ENCODE measurements around the gene ULBP1. TPM values are rescaled to one million over a fixed set of nuclear protein-coding genes. Genes with fewer than 3 reads are reported as not detected.
"Not testable (repeated sequence)": the region's sequence is repeated elsewhere in the genome, so short reads cannot be mapped to it uniquely, and the experiment has no call there.

ULBP1 gene
- total RNA-seq, 4 donors from 2014 or later, result 0.07 to 0.27 TPM; not detected in 2

GRCh38 chr6:149939909-149940671, 23.7 kb upstream of the ULBP1 start:
- WGBS, 2 donors (ENCODE audit: low coverage in 1 of 2), result 18 to 26% methylated on average over 6 of the region's 6 CpGs
- Histone ChIP-seq H3K4me3 (no peak overlapping the region), H3K27me3 (peaks cover 84% of the 10 kb centered on the region), H3K4me1 (peaks cover 0 to 33% (median 21%) of the 10 kb centered on the region in 3 donors), H3K27ac (no peak overlapping the region), H3K36me3 (no peaks in the 10 kb centered on the region), H3K9me3 (no peaks in the 10 kb centered on the region)
- no peak for ATAC-seq
- TF ChIP-seq CTCF (IDR thresholded peaks at IDR 0.05) (no peak), POLR2A (IDR thresholded peaks at IDR 0.05) (no peak), POLR2AphosphoS5 (IDR thresholded peaks at IDR 0.05) (no peak), EP300 (IDR thresholded peaks at IDR 0.05) (no peak)

GRCh38 chr6:149940672-149940982, 23.1 kb upstream of the ULBP1 start:
- H3K27me3 ChIP-seq, result peaks cover 79% of the 10 kb centered on the region
- peaks cover 0 to 33% (median 21%) of the 10 kb centered on the region in 3 donors for H3K4me1 ChIP-seq
- WGBS, 2 donors (ENCODE audit: low coverage in 1 of 2), result 50% methylated on average over 1 of the region's 6 CpGs; no CpG with 5 or more reads in 1 of the 2 donors
- no peak overlapping the region for H3K4me3 ChIP-seq
- no peak overlapping the region for H3K27ac ChIP-seq
- no peaks in the 10 kb centered on the region for H3K36me3 ChIP-seq
- H3K9me3 ChIP-seq, result no peaks in the 10 kb centered on the region
- no peak for TF ChIP-seq EP300 (IDR thresholded peaks at IDR 0.05)
- TF ChIP-seq POLR2AphosphoS5 (IDR thresholded peaks at IDR 0.05), result no peak
- TF ChIP-seq POLR2A (IDR thresholded peaks at IDR 0.05), result no peak
- TF ChIP-seq CTCF (IDR thresholded peaks at IDR 0.05), result no peak
- ATAC-seq, result no peak

GRCh38 chr6:149941583-149942460, 21.9 kb upstream of the ULBP1 start, which contains the start of gene ULBP2:
Gene ULBP2 (plus strand): TSS chr6:149942014. CDS start chr6:149942073, 59 bp downstream.
- peak; percentile 89 for ATAC-seq
- Histone ChIP-seq H3K27me3 (peaks cover 67% of the 10 kb centered on the region), H3K27ac (peak within 1 kb of the TSS in 1 of 4 donors; percentile 30), H3K36me3 (no peaks in the 10 kb centered on the region), H3K4me3 (peak within 1 kb of the TSS; percentile 31 to 53), H3K4me1 (peaks cover 0 to 33% (median 21%) of the 10 kb centered on the region in 3 donors), H3K9me3 (no peaks in the 10 kb centered on the region)
- TF ChIP-seq POLR2AphosphoS5 (IDR thresholded peaks at IDR 0.05), result peak; percentile 39
- TF ChIP-seq EP300 (IDR thresholded peaks at IDR 0.05), result no peak
- WGBS, 2 donors (ENCODE audit: low coverage in 1 of 2), result 2% methylated on average over 31 of the region's 62 CpGs; no CpG with 5 or more reads in 1 of the 2 donors

- H3K9me3 ChIP-seq, result no peaks in the 10 kb centered on the region
- ATAC-seq, result no peak
- TF ChIP-seq POLR2AphosphoS5 (IDR thresholded peaks at IDR 0.05) (no peak), CTCF (IDR thresholded peaks at IDR 0.05) (no peak), POLR2A (IDR thresholded peaks at IDR 0.05) (no peak), EP300 (IDR thresholded peaks at IDR 0.05) (no peak)
- peaks cover 0 to 33% (median 21%) of the 10 kb centered on the region in 3 donors for H3K4me1 ChIP-seq
- H3K36me3 ChIP-seq, result no peaks in the 10 kb centered on the region
- 18 to 80% methylated on average over 1 to 7 of the region's 13 CpGs for WGBS, 2 donors (ENCODE audit: low coverage in 1 of 2)
- peak overlapping the region in 1 of 2 donors; percentile 53 for H3K4me3 ChIP-seq
- peaks cover 61% of the 10 kb centered on the region for H3K27me3 ChIP-seq
- no peak overlapping the region for H3K27ac ChIP-seq
Observed at GRCh38 chr6:149942461-149942829, 21.3 kb upstream of the ULBP1 start.

GRCh38 chr6:149943321-149943720, 20.4 kb upstream of the ULBP1 start:
- not testable (repeated sequence) for ATAC-seq, H3K27ac ChIP-seq, H3K4me3 ChIP-seq, H3K36me3 ChIP-seq, H3K9me3 ChIP-seq
- H3K4me1 ChIP-seq, result peaks cover 0 to 29% (median 18%) of the 10 kb centered on the region in 3 donors
- peaks cover 59% of the 10 kb centered on the region for H3K27me3 ChIP-seq
- WGBS, 2 donors (ENCODE audit: low coverage in 1 of 2), result 93% methylated on average over 3 of the region's 5 CpGs; no CpG with 5 or more reads in 1 of the 2 donors

- Histone ChIP-seq H3K27me3 (peaks cover 52% of the 10 kb centered on the region), H3K4me1 (peaks cover 0 to 19% (median 10%) of the 10 kb centered on the region in 3 donors)
- ATAC-seq, H3K4me3 ChIP-seq, H3K9me3 ChIP-seq, H3K27ac ChIP-seq, H3K36me3 ChIP-seq: not testable (repeated sequence)
- WGBS, 2 donors (ENCODE audit: low coverage in 1 of 2), result 83% methylated on average over 2 of the region's 6 CpGs; no CpG with 5 or more reads in 1 of the 2 donors
Observed at GRCh38 chr6:149945276-149945675, 18.5 kb upstream of the ULBP1 start.

GRCh38 chr6:149946631-149947030, 17.1 kb upstream of the ULBP1 start:
- H3K27ac ChIP-seq, H3K4me1 ChIP-seq: not testable (repeated sequence)

GRCh38 chr6:149947533-149947932, 16.2 kb upstream of the ULBP1 start:
- WGBS, 2 donors (ENCODE audit: low coverage in 1 of 2), result no CpG with 5 or more reads among the region's 1 CpG
- not testable (repeated sequence) for H3K4me1 ChIP-seq, ATAC-seq, H3K27ac ChIP-seq, H3K4me3 ChIP-seq, H3K9me3 ChIP-seq, H3K36me3 ChIP-seq
- H3K27me3 ChIP-seq, result peaks cover 52% of the 10 kb centered on the region

More at GRCh38 chr6:149946631-149947030, 17.1 kb upstream of the ULBP1 start:
- not testable (repeated sequence) for H3K4me3 ChIP-seq, H3K36me3 ChIP-seq, ATAC-seq, H3K9me3 ChIP-seq
- WGBS, 2 donors (ENCODE audit: low coverage in 1 of 2), result 48 to 70% methylated on average over 6 to 7 of the region's 7 CpGs
- peaks cover 52% of the 10 kb centered on the region for H3K27me3 ChIP-seq

Measured in gastroesophageal sphincter (tissue), 4 donors.